HepG2 (cell line): ENCODE results near the gene HSDL2. TPM values are rescaled to one million over a fixed set of nuclear protein-coding genes. Genes with fewer than 3 reads are reported as not detected.

ENCODE experiments used
- DBP ChIP-seq: sonication (generic); formaldehyde crosslinking; IDR thresholded peaks from 2 replicates; pipeline ENCODE4 v1.4.0; 2020; ENCODE audit warnings: missing genetic modification reagents; ENCODE audit errors: not compliant biosample characterization
- FOXC1 ChIP-seq: sonication (generic); formaldehyde crosslinking; IDR thresholded peaks from 2 replicates; pipeline ENCODE4 v1.8.0; 2022; ENCODE audit warnings: mild to moderate bottlenecking, missing genetic modification reagents, borderline replicate concordance
- GATAD2A ChIP-seq: IDR thresholded peaks from 2 replicates; pipeline ENCODE4 v1.6.1; 2016
- HNF4A ChIP-seq: sonication (generic); formaldehyde crosslinking; IDR thresholded peaks from 2 replicates; pipeline ENCODE4 v1.4.0; 2020; ENCODE audit warnings: missing genetic modification reagents
- PAWR ChIP-seq: sonication (generic); formaldehyde crosslinking; IDR thresholded peaks from 2 replicates; pipeline ENCODE4 v1.4.0; 2020; ENCODE audit warnings: missing genetic modification reagents, mild to moderate bottlenecking, borderline replicate concordance
- PAX8 ChIP-seq: sonication (generic); formaldehyde crosslinking; IDR thresholded peaks from 2 replicates; pipeline ENCODE4 v1.8.0; 2022; ENCODE audit warnings: mild to moderate bottlenecking, missing genetic modification reagents, borderline replicate concordance
- PHF21A ChIP-seq: sonication (generic); formaldehyde crosslinking; IDR thresholded peaks from 2 replicates; pipeline ENCODE4 v1.5.0; 2020; ENCODE audit warnings: mild to moderate bottlenecking, missing genetic modification reagents
- SETDB1 ChIP-seq: sonication (generic); formaldehyde crosslinking; IDR thresholded peaks from 2 replicates; pipeline ENCODE4 v1.5.1; 2020; ENCODE audit warnings: missing genetic modification reagents, mild to moderate bottlenecking, borderline replicate concordance
- TCF7L2 ChIP-seq: IDR thresholded peaks from 2 replicates; pipeline ENCODE4 v1.6.1; 2011; ENCODE audit warnings: mild to moderate bottlenecking, low read depth, low read length, moderate library complexity
- ZBTB10 ChIP-seq: sonication (generic); formaldehyde crosslinking; IDR thresholded peaks from 2 replicates; pipeline ENCODE4 v1.4.0; 2020; ENCODE audit warnings: missing genetic modification reagents, borderline replicate concordance
- ZBTB20 ChIP-seq: sonication (generic); formaldehyde crosslinking; IDR thresholded peaks from 2 replicates; pipeline ENCODE4 v1.8.1; 2023; ENCODE audit warnings: missing genetic modification reagents, low read depth, mild to moderate bottlenecking, borderline replicate concordance
- ZFAT ChIP-seq: sonication (generic); formaldehyde crosslinking; conservative IDR thresholded peaks from 2 replicates; pipeline ENCODE4 v1.8.1; 2023; ENCODE audit warnings: missing genetic modification reagents, inconsistent platforms
- ZNF180 ChIP-seq: sonication (generic); formaldehyde crosslinking; IDR thresholded peaks from 2 replicates; pipeline ENCODE4 v1.4.0; 2020; ENCODE audit warnings: low read depth, missing genetic modification reagents, borderline replicate concordance
- ZNF230 ChIP-seq: sonication (generic); formaldehyde crosslinking; IDR thresholded peaks from 2 replicates; pipeline ENCODE4 v1.4.0; 2020; ENCODE audit warnings: mild to moderate bottlenecking, missing genetic modification reagents
- ZNF256 ChIP-seq: sonication (generic); formaldehyde crosslinking; conservative IDR thresholded peaks from 2 replicates; pipeline ENCODE4 v1.4.0; 2020; ENCODE audit warnings: missing genetic modification reagents
- ZNF282 ChIP-seq: fragments of 450-650 bp; IDR thresholded peaks from 2 replicates; pipeline ENCODE4 v1.6.1; 2018; ENCODE audit not compliant: partially characterized antibody
- ZNF484 ChIP-seq: sonication (generic); formaldehyde crosslinking; IDR thresholded peaks from 2 replicates; pipeline ENCODE4 v1.5.1; 2020; ENCODE audit warnings: mild to moderate bottlenecking, low read depth, missing genetic modification reagents, borderline replicate concordance
- ZNF639 ChIP-seq: conservative IDR thresholded peaks from 2 replicates; pipeline ENCODE4 v1.6.1; 2018; ENCODE audit warnings: missing genetic modification reagents
- ZNF646 ChIP-seq: sonication (generic); formaldehyde crosslinking; IDR thresholded peaks from 2 replicates; pipeline ENCODE4 v1.9.0; 2021; ENCODE audit warnings: mild to moderate bottlenecking, missing genetic modification reagents
- polyA plus RNA-seq, 8 experiments: library from polyadenylated mRNA; depleted of rRNA in 3 of 8; stranded (reverse) in 7 of 8; unstranded in 1 of 8; fragments of >200 nt; fragmentation: Illumina TruSeq in 4 of 8; extraction: Trizol in 4 of 8; gene quantifications; 2 replicates each; pipeline versions ENCODE4 v1.2.1 to v1.2.3, GENCODE V29; 2011 to 2016; ENCODE audit warnings: low read depth in 4 of 8, missing spikeins in 1 of 8, mixed read lengths in 1 of 8; ENCODE audit not compliant: insufficient read depth in 1 of 8
- total RNA-seq, 5 experiments: library from RNA; depleted of rRNA; stranded (reverse); fragments of >200 nt; fragmentation: Illumina TruSeq; extraction: Trizol; gene quantifications; 2 replicates each; pipeline ENCODE4 v1.2.3, GENCODE V29; 2016; ENCODE audit warnings: low read depth in 1 of 5

HSDL2 gene
- total and polyA plus RNA-seq, 2 of the 13 experiments (the other 11 are each of a cell fraction or from before 2014, with no cell fraction given) = 55.3 to 80.2 TPM

- TF ChIP-seq HNF4A (CRISPR knock-in tag) (peak; percentile 58), ZBTB10 (no peak), ZNF256 (CRISPR knock-in tag) (no peak), ZNF282 (no peak), PAX8 (CRISPR knock-in tag) (no peak), ZFAT (CRISPR knock-in tag) (no peak), ZNF639 (CRISPR knock-in tag) (no peak), FOXC1 (CRISPR knock-in tag) (no peak), PHF21A (CRISPR knock-in tag) (no peak), ZBTB20 (CRISPR knock-in tag) (peak; percentile 71; the same call in 1 of the 2 replicates), TCF7L2 (no peak), GATAD2A (CRISPR knock-in tag) (0 out of 2 replicates have a peak, but pooled peaks have one; percentile 29), DBP (CRISPR knock-in tag) (no peak), ZNF646 (no peak), ZNF484 (no peak), ZNF180 (CRISPR knock-in tag) (no peak), ZNF230 (no peak), PAWR (CRISPR knock-in tag) (no peak), SETDB1 (no peak)
Measured at GRCh38 chr9:112384690-112385089, 4.8 kb downstream of the HSDL2 start (continued).
